Endothelial cell (in vitro differentiated cells): Measurements from ENCODE around the gene HS3ST3A1. TPM values are rescaled to one million over a fixed set of nuclear protein-coding genes. Genes with fewer than 3 reads are reported as not detected.

Experiments
- DNase-seq: peaks from one replicate; pipeline ENCODE4 v3.0.0; 2021; ENCODE audit warnings: low spot score
- H3K27ac Mint-ChIP-seq: one replicate; pipeline ENCODE4 v1.8.0; 2021; ENCODE audit warnings: mixed read lengths, inconsistent platforms; ENCODE audit not compliant: unreplicated experiment
- H3K27me3 Mint-ChIP-seq: one replicate; pipeline ENCODE4 v1.8.0; 2021; ENCODE audit warnings: mild to moderate bottlenecking, moderate library complexity, mixed read lengths, inconsistent platforms; ENCODE audit not compliant: unreplicated experiment
- H3K36me3 Mint-ChIP-seq: one replicate; pipeline ENCODE4 v1.8.0; 2021; ENCODE audit warnings: mild to moderate bottlenecking, low read depth, mixed read lengths, inconsistent platforms; ENCODE audit not compliant: unreplicated experiment
- H3K4me1 Mint-ChIP-seq: one replicate; pipeline ENCODE4 v1.8.0; 2021; ENCODE audit warnings: mild to moderate bottlenecking, mixed read lengths, inconsistent platforms; ENCODE audit not compliant: unreplicated experiment
- H3K4me3 Mint-ChIP-seq: one replicate; pipeline ENCODE4 v1.8.0; 2021; ENCODE audit warnings: mild to moderate bottlenecking, mixed read lengths, inconsistent platforms; ENCODE audit not compliant: unreplicated experiment
- H3K9me3 Mint-ChIP-seq: one replicate; pipeline ENCODE4 v1.8.0; 2021; ENCODE audit warnings: mixed read lengths, inconsistent platforms; ENCODE audit not compliant: unreplicated experiment
- CTCF ChIP-seq: fragments of 200-600 bp; sonication (generic); IDR thresholded peaks from one replicate; pipeline ENCODE4 v1.5.0; 2021; ENCODE audit warnings: antibody characterized with exemption; ENCODE audit not compliant: unreplicated experiment
- total RNA-seq: library from RNA; stranded (reverse); fragmentation: NEBNext Ultra II Directional; extraction: Animal tissue kit (Norgen Biotek cat#: 25700); gene quantifications from one replicate; pipeline ENCODE4 v1.2.1, GENCODE V29; 2021; ENCODE audit not compliant: unreplicated experiment

The HS3ST3A1 gene
- total RNA-seq, 1 donor from 2014 or later = 1.1 TPM

DNA sequence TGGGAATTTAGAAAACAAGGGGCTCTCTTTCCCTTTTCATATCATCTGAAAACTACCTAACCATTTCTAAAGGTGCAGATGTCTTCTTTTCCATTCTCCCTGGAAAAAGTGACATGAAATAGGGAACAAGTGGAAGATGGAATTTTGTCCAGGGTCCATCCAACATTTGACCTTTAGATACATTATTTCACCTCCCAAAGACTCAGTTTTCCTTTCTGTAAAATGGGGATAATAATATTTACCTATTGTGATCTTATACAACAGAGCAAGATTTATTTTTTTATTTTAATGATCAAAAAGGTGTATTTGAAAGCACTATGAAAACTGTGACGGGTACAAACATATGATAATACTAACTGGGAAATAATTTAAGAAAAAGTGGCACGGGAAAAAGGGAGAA lies 106.3 kb downstream of the HS3ST3A1 start:
- H3K27me3 Mint-ChIP-seq = no peaks in the 10 kb centered on the region
- H3K4me3 Mint-ChIP-seq = no peak overlapping the region
- H3K9me3 Mint-ChIP-seq = no peaks in the 10 kb centered on the region
- no peaks in the 10 kb centered on the region for H3K4me1 Mint-ChIP-seq
- TF ChIP-seq CTCF = no peak
- no peaks in the 10 kb centered on the region for H3K36me3 Mint-ChIP-seq
- DNase-seq = no peak
- no peak overlapping the region for H3K27ac Mint-ChIP-seq

- Mint-ChIP-seq H3K36me3 (no peaks in the 10 kb centered on the region), H3K27me3 (no peaks in the 10 kb centered on the region), H3K9me3 (no peaks in the 10 kb centered on the region), H3K4me1 (no peaks in the 10 kb centered on the region), H3K4me3 (no peak overlapping the region), H3K27ac (no peak overlapping the region)
- TF ChIP-seq CTCF = no peak
- no peak for DNase-seq
These were observed 109.0 kb downstream of the HS3ST3A1 start for GRCh38 chr17:13492737-13493122.

- Mint-ChIP-seq H3K9me3 (no peaks in the 10 kb centered on the region), H3K36me3 (no peaks in the 10 kb centered on the region), H3K4me3 (no peak overlapping the region), H3K27ac (no peak overlapping the region), H3K27me3 (no peaks in the 10 kb centered on the region), H3K4me1 (no peaks in the 10 kb centered on the region)
- no peak for DNase-seq
- no peak for TF ChIP-seq CTCF
These were observed 109.6 kb downstream of the HS3ST3A1 start for GRCh38 chr17:13491916-13492736.

DNA sequence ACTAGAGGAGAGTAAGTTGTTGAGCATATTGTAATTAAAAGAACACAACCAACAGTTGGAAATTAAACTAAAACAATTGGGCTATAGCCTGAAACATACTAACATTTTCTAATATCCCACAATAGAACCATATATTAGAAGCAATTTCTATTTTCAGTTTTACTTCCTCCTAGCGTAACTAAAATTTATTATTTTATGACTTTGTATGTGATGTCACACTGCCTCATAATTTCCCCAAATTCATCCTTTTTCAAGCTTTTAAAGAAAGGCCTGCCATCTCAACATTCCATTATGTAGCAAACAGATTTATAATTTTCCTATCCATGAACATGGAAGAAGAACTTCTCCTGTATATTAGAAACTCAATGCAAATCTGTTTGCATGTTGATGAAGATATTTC lies 110.2 kb downstream of the HS3ST3A1 start:
- DNase-seq = no peak

More for the DNA sequence above, 110.2 kb downstream of the HS3ST3A1 start:
- no peak for TF ChIP-seq CTCF
- H3K27ac Mint-ChIP-seq = no peak overlapping the region
- peaks cover 2% of the 10 kb centered on the region for H3K27me3 Mint-ChIP-seq
- no peak overlapping the region for H3K4me3 Mint-ChIP-seq
- H3K4me1 Mint-ChIP-seq = no peaks in the 10 kb centered on the region
- no peaks in the 10 kb centered on the region for H3K9me3 Mint-ChIP-seq
- no peaks in the 10 kb centered on the region for H3K36me3 Mint-ChIP-seq
